CD4-positive, alpha-beta T cell treated with Interleukin-17A for 1 hour (primary cell): Measurements from ENCODE around the gene HS6ST2.

ENCODE experiments used
- DNase-seq: peaks from one replicate; pipeline ENCODE4 v3.0.0-alpha.2; 2020

HS6ST2 gene

DNA sequence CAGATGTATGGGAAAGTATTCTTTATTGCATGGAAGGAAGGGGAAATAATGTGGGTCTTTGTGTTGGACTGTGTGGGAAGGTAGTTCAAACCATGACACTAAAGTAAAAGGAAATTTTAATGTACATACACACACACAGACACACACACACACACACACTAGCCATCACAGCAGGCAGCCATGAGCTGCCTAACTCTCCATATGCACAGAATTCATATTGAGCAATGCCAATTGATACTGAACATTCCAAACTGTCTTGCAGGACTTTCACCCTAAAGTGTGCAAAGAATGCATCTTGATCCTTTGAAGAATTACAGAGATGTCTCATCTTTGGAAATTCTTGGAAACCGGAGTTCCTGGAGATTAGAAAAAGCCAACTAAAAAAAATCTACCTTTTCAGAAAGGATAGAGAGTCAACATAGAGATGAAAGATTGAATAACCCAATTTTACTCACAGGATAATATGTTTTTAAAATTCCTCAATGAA is 349.0 kb downstream of the HS6ST2 start:
- DNase-seq = no peak

DNA sequence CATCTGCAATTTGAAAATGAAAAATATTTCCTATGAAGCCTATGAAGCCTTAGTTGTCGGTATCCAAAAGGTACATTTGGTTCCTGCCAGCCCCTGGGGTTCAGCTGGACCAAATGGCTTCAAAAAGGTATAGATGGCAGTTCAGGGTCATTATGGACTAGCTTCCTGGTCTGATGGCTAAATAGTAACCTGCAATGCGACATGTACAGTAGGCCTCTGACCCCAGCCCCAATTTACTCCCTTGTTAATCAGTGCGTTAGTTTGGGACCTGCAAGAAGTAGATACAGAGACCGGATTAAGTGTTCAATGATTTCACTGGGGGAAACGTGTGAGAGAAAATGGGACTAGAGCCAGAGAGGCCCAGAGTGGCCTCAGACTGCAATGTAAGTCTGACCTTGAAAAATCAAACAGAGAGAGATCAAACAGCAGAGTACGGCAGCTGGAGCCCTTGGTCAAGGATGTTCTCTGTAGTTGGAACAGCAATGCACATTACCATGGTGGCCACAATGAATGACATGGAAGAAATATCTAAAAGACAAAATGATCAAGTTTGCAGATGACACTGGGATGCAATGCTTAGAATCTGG is 354.6 kb downstream of the HS6ST2 start:
- no peak for DNase-seq

DNA sequence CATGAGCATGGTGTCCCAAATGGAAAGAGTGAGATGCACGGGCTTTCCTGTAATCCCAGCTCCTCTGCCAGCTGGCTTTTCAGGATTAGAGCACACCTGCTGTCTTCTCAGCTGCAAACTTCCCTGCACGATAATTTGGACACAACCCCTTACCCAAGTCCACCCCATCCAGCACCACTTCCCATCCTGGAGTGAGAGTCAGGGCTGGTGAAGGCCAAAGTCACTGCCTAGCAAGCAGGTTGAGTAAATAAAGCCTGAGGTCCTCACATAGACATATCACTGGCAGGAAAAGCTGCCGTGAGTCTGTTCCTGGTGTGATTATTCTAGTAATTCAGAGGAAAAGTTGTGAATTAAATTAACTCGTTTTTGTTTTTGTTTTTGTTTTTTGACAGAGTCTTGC is 355.7 kb downstream of the HS6ST2 start:
- no peak for DNase-seq

DNA sequence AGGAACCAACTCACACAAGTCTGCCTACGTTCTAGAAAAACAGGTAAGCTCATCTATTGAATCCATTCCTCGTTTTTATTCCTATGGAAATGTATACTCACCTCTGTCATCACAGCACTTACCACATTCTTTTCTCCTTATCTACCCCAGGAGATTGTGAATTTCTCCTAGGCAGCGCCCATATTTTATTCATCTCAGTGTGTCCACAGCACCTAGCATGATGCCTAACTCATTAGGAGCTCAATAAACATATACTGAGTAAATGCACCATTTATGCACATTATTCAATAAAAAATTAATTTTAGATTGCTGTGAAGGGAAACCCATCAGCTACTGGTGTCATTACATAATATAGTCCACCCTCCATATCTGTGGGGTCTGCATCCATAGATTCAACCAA is 363.4 kb downstream of the HS6ST2 start:
- DNase-seq = no peak

DNA sequence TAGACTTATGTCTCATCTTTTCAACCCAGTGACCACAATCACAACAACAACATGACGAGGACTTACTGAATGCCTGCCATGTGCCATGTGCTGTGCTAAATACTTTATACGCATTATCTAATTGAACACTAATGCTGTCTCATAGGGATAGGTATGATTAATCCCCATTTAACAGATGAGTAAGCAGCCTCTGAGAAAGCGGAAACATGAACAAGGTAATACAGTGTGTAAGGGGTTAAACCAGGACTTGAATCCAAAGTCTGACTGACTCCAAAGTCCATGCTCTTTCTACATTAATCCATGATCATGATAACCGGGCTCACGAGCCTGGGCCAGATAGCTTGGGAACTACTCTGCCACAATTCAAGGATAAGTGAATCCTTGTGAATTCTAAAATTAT is 364.3 kb downstream of the HS6ST2 start:
- DNase-seq = no peak

DNA sequence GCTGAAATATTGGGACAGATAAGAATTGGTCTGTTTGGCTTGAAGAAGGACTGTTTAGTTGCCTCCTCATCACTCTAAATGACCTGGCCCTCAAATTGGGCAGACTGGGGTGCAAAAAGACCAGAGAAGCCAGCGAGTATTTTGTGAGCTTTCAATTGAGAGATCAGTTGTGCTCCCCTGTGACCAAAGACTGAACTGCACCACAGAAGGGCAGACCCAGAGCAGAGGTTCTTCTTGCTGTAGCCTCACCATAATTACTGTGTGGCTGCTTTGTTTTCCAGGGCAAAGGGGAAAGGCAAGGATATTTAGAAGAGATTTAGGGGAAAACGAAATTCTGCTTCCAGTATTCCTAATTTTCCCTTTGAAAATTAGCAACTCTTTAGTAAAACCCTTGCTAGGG is 365.5 kb downstream of the HS6ST2 start:
- DNase-seq = peak; percentile 10

DNA sequence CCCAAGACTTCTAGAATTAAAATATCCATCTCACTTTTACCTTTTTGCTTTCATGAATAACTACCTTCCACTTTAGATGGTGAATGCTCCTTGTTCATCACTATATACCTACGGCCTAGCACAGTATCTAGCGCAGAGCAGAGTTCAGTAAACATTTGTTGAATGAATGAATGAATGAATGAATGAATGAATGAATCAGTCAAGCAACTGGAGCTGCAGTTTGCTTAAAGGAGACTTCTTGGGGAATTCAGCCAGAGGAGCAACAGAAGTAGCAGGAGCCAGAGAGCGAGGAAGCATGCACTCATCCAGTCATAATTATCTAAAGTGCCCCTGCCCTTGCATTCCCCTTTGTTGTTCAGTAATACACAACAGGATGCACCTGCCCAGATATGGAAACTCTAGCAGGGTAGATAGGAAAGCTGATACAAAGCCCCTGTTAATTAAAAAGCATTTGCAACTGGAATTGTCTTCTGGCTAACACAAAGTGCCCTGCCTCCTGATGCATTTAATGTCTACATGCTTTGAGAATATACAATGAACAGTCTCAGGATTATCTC is 366.6 kb downstream of the HS6ST2 start:
- DNase-seq = no peak

DNA sequence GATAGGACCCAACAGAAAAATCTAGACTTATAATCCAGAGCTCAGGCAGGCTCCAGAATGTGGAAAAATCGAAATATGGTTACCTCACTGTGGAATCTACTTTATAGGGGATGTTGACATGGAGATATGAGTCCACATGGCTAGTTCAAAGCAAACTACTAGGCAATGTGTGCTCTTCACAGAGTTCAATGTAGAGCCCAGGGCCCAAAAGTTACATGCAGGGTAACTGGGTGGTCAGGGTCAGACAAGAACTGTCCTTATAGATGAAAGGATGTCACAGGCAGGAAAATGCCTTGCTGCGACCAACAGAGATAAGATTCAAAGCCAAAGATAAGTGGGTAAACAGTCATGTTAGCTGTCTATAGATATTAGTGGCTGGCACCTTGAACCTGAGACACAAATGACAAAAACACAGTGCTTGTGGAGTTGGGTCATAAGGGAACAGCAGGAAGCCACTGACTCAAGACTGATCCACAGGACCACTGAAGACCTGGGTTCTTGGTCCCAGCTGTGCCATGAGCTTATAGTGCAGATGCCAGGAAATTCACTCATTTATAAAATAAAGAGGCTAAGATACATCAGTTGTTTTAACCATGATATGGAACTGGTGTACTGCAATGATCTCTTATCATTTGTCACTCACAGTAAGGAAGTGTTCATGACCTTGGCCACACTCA is 367.9 kb downstream of the HS6ST2 start:
- DNase-seq = no peak

DNA sequence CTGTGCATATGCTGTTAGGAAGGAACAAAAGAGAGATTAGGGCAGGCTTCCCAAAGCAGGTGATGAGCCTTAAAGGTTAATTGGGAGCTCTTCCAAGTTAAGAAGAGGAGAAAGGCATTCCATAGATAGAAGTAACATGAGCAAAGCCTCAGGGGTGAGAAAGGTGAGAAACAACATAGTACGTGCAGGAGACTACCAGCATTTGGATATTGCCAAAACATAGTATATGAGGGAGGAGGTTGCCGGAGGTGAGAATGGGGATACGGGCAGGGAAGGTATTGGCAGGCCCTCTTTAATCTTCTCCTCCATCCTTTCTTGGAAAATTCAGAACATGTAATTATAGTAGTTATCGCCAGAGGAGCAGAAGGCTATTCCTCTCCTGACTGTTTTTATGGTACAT is 373.5 kb downstream of the HS6ST2 start:
- no peak for DNase-seq

DNA sequence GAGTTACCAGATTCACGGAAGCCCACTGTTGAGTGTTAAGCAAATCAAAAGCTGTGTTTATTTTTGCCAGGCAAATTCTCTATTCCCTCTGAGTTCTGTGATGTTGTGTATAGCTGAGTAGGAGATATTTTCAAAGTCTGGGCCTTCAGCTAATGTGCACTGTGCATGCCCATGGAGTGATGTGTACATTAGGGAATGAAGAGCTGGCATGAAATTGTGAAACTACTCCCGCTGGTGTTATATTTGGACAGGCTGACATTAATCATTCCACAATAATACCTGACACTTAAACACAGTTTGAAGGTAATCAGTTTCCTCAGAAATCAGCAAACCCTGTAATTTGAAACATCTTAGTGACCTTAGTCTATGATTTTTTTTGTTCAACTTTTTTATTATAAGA is 381.5 kb downstream of the HS6ST2 start:
- DNase-seq = no peak
